ENCODE data around the gene TNFRSF13B. TPM values are rescaled to one million over a fixed set of nuclear protein-coding genes. Genes with fewer than 3 reads are reported as not detected.

The TNFRSF13B gene
- total RNA-seq, 1 experiment from 2014 or later = not detected

- TF ChIP-seq EGR1 (IDR thresholded peaks at IDR 0.05; ENCODE audit: low read depth) (no peak), REST (IDR thresholded peaks at IDR 0.05; ENCODE audit: low read depth) (no peak), ELF1 (IDR thresholded peaks at IDR 0.05; ENCODE audit: borderline replicate concordance, low read depth) (no peak)
Measured at GRCh38 chr17:16974569-16975276, 2.8 kb upstream of the TNFRSF13B start (continued).

- Histone ChIP-seq H2AFZ (ENCODE audit: low read depth, low read length, poor library complexity, severe bottlenecking) (no peak overlapping the region), H3K4me1 (ENCODE audit: control insufficient read depth in 1 of 2, insufficient read depth in 2 of 2, low read length in 2 of 2) (no peaks in the 10 kb centered on the region), H3K27me3 (ENCODE audit: insufficient read depth, low read length) (no peaks in the 10 kb centered on the region; the same call in 1 of the 2 replicates), H3K4me3 (replicated peaks in 1 of 2; ENCODE audit: low read depth in 1 of 2, low read length in 2 of 2) (no peak overlapping the region), H3K4me2 (ENCODE audit: low read length) (no peak overlapping the region), H3K9me3 (ENCODE audit: control insufficient read depth in 1 of 2, insufficient read depth in 1 of 2, low read depth in 1 of 2, low read length in 2 of 2) (no peaks in the 10 kb centered on the region), H3K9me2 (ENCODE audit: insufficient read depth) (no peaks in the 10 kb centered on the region), H3K36me3 (ENCODE audit: control insufficient read depth in 1 of 2, insufficient read depth in 2 of 2, low read length in 2 of 2) (no peaks in the 10 kb centered on the region), H3K79me2 (ENCODE audit: insufficient read depth, low read length) (no peaks in the 10 kb centered on the region), H3K9ac (ENCODE audit: low read length) (no peak overlapping the region), H4K20me1 (ENCODE audit: insufficient read depth) (no peaks in the 10 kb centered on the region), H3K27ac (ENCODE audit: low read depth, low read length) (no peak overlapping the region)
- ATAC-seq (no peak), DNase-seq (ENCODE audit: low read depth, low spot score) (no peak)
- ChIA-PET CTCF (interaction anchor here (1.4 kb wide), 1 partner anchor 18 kb away, joined by 5 read pairs; no protein-coding TSS in a partner anchor), POLR2A (no interaction called here), RAD21 (ENCODE audit: low non-redundant PET in 1 of 2, low total read pairs in 2 of 2, uncharacterized antibody in 2 of 2, unreplicated experiment in 2 of 2) (no interaction called here)
- intact Hi-C loops (cut with micrococcal nuclease) = no loop called here
- no TSS peak for BruUV-seq (replicated peaks)
- TF ChIP-seq POLR2A (IDR thresholded peaks at IDR 0.05; ENCODE audit: borderline replicate concordance, extremely low read depth, insufficient read depth, insufficient read length) (no peak), ZNF274 (IDR thresholded peaks at IDR 0.05; ENCODE audit: low read depth, low read length) (no peak), ZBTB33 (IDR thresholded peaks at IDR 0.05; ENCODE audit: extremely low read depth, insufficient replicate concordance, low read length) (no peak), CTCF (IDR thresholded peaks at IDR 0.05 in 2 of 3, conservative IDR thresholded peaks at IDR 0.05 in 1 of 3; ENCODE audit: borderline replicate concordance in 1 of 3, insufficient read depth in 1 of 3, low read depth in 2 of 3, low read length in 2 of 3) (no peak), EZH2phosphoT487 (IDR thresholded peaks at IDR 0.05; ENCODE audit: borderline replicate concordance) (no peak), REST (IDR thresholded peaks at IDR 0.05; ENCODE audit: low read depth) (no peak), EZH2 (IDR thresholded peaks at IDR 0.05) (no peak)
Measured at GRCh38 chr17:16973760-16974540, 2.0 kb upstream of the TNFRSF13B start.
